A673 (cell line): ENCODE results near the gene TST.

ENCODE experiments used
- EZH2 ChIP-seq: fragments of 200-600 bp; sonication (generic); IDR thresholded peaks from 2 replicates; pipeline ENCODE4 v1.6.1; 2017; ENCODE audit warnings: borderline replicate concordance, low read depth, mild to moderate bottlenecking, mixed read lengths, antibody characterized with exemption, low read length; ENCODE audit not compliant: poor library complexity, severe bottlenecking
- TF ChIP-seq, protein P1 (sequence below): fragments of 300-800, 200-600 bp; sonication (generic); conservative IDR thresholded peaks from 2 replicates; pipeline ENCODE4 v1.5.1; 2017; ENCODE audit warnings: low read depth, mild to moderate bottlenecking, antibody characterized with exemption, low read length, moderate library complexity, mixed read lengths

DNA sequence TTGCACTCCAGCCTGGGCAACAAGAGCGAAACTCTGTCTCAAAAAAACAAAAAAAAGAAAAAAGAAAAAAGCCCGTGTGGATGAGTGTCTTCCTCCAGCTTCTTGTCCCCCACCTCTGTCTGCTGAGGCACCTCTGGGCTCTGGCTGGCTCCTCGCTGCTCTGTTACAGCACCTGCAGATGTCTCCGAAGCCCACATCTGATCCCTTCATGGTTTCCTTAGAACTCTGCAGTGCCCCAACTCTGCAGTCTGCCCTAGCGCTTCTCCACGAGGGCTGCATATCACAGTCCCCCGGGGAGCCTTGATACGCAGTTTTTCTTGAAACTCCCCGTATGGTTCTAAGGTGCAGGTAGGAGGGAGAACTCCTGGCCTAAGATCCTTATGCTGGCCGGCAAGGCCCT is 48.2 kb upstream of the TST start:
- TF ChIP-seq, protein P1, sequence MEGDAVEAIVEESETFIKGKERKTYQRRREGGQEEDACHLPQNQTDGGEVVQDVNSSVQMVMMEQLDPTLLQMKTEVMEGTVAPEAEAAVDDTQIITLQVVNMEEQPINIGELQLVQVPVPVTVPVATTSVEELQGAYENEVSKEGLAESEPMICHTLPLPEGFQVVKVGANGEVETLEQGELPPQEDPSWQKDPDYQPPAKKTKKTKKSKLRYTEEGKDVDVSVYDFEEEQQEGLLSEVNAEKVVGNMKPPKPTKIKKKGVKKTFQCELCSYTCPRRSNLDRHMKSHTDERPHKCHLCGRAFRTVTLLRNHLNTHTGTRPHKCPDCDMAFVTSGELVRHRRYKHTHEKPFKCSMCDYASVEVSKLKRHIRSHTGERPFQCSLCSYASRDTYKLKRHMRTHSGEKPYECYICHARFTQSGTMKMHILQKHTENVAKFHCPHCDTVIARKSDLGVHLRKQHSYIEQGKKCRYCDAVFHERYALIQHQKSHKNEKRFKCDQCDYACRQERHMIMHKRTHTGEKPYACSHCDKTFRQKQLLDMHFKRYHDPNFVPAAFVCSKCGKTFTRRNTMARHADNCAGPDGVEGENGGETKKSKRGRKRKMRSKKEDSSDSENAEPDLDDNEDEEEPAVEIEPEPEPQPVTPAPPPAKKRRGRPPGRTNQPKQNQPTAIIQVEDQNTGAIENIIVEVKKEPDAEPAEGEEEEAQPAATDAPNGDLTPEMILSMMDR: no peak
- TF ChIP-seq EZH2: no peak
